ENCODE results near the gene ECPAS. TPM values are rescaled to one million over a fixed set of nuclear protein-coding genes. Genes with fewer than 3 reads are reported as not detected.

The ECPAS gene
- total and polyA plus RNA-seq, 2 donors, result 21.3 to 24.2 TPM

DNA sequence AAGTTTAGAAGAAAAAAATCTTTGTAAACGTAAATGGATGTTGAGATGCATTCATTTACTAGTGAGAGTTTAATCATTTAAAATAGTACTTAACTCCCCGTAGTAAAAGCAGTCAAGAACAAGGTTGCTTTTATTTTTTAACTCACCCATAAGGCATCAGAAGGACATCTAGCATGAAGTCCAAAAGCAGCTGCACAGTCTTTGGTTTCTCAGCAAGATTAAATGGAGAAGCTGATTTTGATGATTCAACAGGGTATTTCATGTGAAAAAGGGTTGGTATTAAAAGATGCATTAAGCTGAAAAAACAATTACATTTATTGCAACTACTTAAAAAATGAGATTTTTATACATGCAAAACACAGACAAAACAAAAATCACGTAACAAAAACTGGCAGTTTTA is 44.0 kb downstream of the ECPAS start:
- H3K27ac ChIP-seq (ENCODE audit: low read depth in 1 of 2, low read length in 1 of 2), result no peak overlapping the region
- peaks cover 6 to 23% of the 10 kb centered on the region in 2 donors for H3K36me3 ChIP-seq (ENCODE audit: control insufficient read depth in 2 of 2, insufficient read depth in 2 of 2, low read length in 1 of 2)
- no peaks in the 10 kb centered on the region for H3K9me3 ChIP-seq (ENCODE audit: control insufficient read depth in 2 of 2, insufficient read depth in 1 of 2, low read length in 1 of 2)
- no peak overlapping the region for H3K4me3 ChIP-seq (ENCODE audit: low read length in 2 of 2)
- no peaks in the 10 kb centered on the region for H3K4me1 ChIP-seq (ENCODE audit: control insufficient read depth in 2 of 2, insufficient read depth in 2 of 2, low read length in 2 of 2)
- 96% methylated on average over 3 of the region's 3 CpGs for WGBS
- no peak for DNase-seq (ENCODE audit: low read depth in 6 of 9, low spot score in 9 of 9)
- no peaks in the 10 kb centered on the region for H3K27me3 ChIP-seq (ENCODE audit: control insufficient read depth in 2 of 2, insufficient read depth in 1 of 2, low read length in 1 of 2)

GRCh38 chr9:111438541-111439235 is 45.5 kb downstream of the ECPAS start:
- H3K36me3 ChIP-seq (ENCODE audit: control insufficient read depth in 2 of 2, insufficient read depth in 2 of 2, low read length in 1 of 2), result peaks cover 6 to 23% of the 10 kb centered on the region in 2 donors
- H3K9me3 ChIP-seq (ENCODE audit: control insufficient read depth in 2 of 2, insufficient read depth in 1 of 2, low read length in 1 of 2), result no peaks in the 10 kb centered on the region
- H3K4me1 ChIP-seq (ENCODE audit: control insufficient read depth in 2 of 2, insufficient read depth in 2 of 2, low read length in 2 of 2), result no peaks in the 10 kb centered on the region
- H3K27me3 ChIP-seq (ENCODE audit: control insufficient read depth in 2 of 2, insufficient read depth in 1 of 2, low read length in 1 of 2), result no peaks in the 10 kb centered on the region
- no peak overlapping the region for H3K27ac ChIP-seq (ENCODE audit: low read depth in 1 of 2, low read length in 1 of 2)
- no peak for DNase-seq (ENCODE audit: low read depth in 6 of 9, low spot score in 9 of 9)
- no peak overlapping the region for H3K4me3 ChIP-seq (ENCODE audit: low read length in 2 of 2)
- WGBS, result 96% methylated on average over 6 of the region's 6 CpGs

GRCh38 chr9:111436571-111436970 is 47.6 kb downstream of the ECPAS start:
- 97% methylated on average over 1 of the region's 1 CpG for WGBS
- Histone ChIP-seq H3K4me3 (ENCODE audit: low read length in 2 of 2) (no peak overlapping the region), H3K27ac (ENCODE audit: low read depth in 1 of 2, low read length in 1 of 2) (no peak overlapping the region), H3K9me3 (ENCODE audit: control insufficient read depth in 2 of 2, insufficient read depth in 1 of 2, low read length in 1 of 2) (no peaks in the 10 kb centered on the region), H3K4me1 (ENCODE audit: control insufficient read depth in 2 of 2, insufficient read depth in 2 of 2, low read length in 2 of 2) (no peaks in the 10 kb centered on the region), H3K27me3 (ENCODE audit: control insufficient read depth in 2 of 2, insufficient read depth in 1 of 2, low read length in 1 of 2) (no peaks in the 10 kb centered on the region), H3K36me3 (ENCODE audit: control insufficient read depth in 2 of 2, insufficient read depth in 2 of 2, low read length in 1 of 2) (peaks cover 9 to 18% of the 10 kb centered on the region in 2 donors)
- no peak for DNase-seq (ENCODE audit: low read depth in 6 of 9, low spot score in 9 of 9)

DNA sequence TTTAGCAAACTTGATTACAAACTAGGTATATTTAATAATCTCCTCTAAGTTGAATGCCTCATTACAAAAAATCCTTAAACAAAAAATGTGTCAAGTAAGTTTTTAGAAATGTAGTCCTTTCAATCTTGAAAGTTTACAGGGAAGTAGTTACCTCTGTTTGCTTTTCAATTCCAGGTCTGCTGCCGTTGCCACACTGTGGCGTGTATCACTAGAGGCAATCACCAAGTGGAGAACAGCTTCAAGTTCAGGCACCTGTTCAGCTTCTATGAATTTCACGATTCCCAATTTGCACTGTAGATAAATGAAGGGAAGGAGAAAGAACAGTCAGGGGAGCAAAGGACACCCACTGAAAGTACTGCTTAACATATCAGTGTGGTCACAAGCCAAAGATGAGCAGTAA is 51.1 kb downstream of the ECPAS start:
- no peaks in the 10 kb centered on the region for H3K9me3 ChIP-seq (ENCODE audit: control insufficient read depth in 2 of 2, insufficient read depth in 1 of 2, low read length in 1 of 2)
- 99% methylated on average over 3 of the region's 3 CpGs for WGBS

GRCh38 chr9:111431684-111432083 is 52.5 kb downstream of the ECPAS start:
- Histone ChIP-seq H3K36me3 (ENCODE audit: control insufficient read depth in 2 of 2, insufficient read depth in 2 of 2, low read length in 1 of 2) (peaks cover 3 to 5% of the 10 kb centered on the region in 2 donors), H3K9me3 (ENCODE audit: control insufficient read depth in 2 of 2, insufficient read depth in 1 of 2, low read length in 1 of 2) (no peaks in the 10 kb centered on the region), H3K27me3 (ENCODE audit: control insufficient read depth in 2 of 2, insufficient read depth in 1 of 2, low read length in 1 of 2) (no peaks in the 10 kb centered on the region), H3K4me3 (ENCODE audit: low read length in 2 of 2) (no peak overlapping the region), H3K27ac (ENCODE audit: low read depth in 1 of 2, low read length in 1 of 2) (no peak overlapping the region), H3K4me1 (ENCODE audit: control insufficient read depth in 2 of 2, insufficient read depth in 2 of 2, low read length in 2 of 2) (no peaks in the 10 kb centered on the region)
- WGBS, result 95% methylated on average over 3 of the region's 3 CpGs
- DNase-seq (ENCODE audit: low read depth in 6 of 9, low spot score in 9 of 9), result no peak

More for the DNA sequence above, 51.1 kb downstream of the ECPAS start:
- DNase-seq (ENCODE audit: low read depth in 6 of 9, low spot score in 9 of 9), result no peak
- Histone ChIP-seq H3K4me3 (ENCODE audit: low read length in 2 of 2) (no peak overlapping the region), H3K27me3 (ENCODE audit: control insufficient read depth in 2 of 2, insufficient read depth in 1 of 2, low read length in 1 of 2) (no peaks in the 10 kb centered on the region), H3K27ac (ENCODE audit: low read depth in 1 of 2, low read length in 1 of 2) (no peak overlapping the region), H3K4me1 (ENCODE audit: control insufficient read depth in 2 of 2, insufficient read depth in 2 of 2, low read length in 2 of 2) (no peaks in the 10 kb centered on the region), H3K36me3 (ENCODE audit: control insufficient read depth in 2 of 2, insufficient read depth in 2 of 2, low read length in 1 of 2) (peaks cover 3 to 6% of the 10 kb centered on the region in 2 donors)

DNA sequence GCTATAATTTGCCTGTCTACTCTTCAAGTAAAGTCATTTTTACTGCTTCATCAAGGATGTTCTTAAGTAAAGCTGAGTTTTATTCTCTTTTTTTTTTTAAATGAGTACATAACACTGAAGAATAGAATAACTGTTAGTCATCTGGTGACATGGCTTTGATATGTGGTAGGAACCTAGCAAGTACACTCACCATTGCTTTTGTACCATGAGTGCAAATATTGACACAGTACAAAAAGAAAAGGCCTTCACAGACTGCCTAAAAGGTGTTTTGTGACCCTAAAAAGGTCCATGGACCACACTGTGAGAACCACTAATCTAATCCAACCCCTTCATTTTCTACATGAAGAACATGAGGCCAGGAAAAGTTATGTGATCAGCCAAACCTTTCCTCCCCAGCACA is 55.0 kb downstream of the ECPAS start:
- no peak for DNase-seq (ENCODE audit: low read depth in 6 of 9, low spot score in 9 of 9)
- H3K4me1 ChIP-seq (ENCODE audit: control insufficient read depth in 2 of 2, insufficient read depth in 2 of 2, low read length in 2 of 2), result no peaks in the 10 kb centered on the region

DNA sequence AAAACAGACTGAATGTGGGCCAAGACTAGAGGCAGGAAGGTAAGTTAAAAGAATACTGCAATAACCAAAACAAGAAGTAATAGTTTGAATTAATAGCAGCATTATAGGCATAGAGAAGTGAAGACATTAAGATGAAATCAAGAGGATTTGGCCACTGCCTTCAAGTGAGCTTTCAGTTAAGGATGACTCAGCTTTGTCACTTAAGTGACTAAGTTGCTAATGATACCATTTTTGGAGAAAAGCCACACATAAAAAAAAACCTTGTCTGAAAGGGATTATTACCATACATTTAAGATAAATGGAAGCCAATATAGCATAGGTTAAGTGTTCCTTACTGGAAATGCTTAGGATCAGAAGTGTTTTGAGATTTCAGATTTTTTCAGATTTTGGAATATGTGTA is 57.0 kb downstream of the ECPAS start:
- Histone ChIP-seq H3K27ac (ENCODE audit: low read depth in 1 of 2, low read length in 1 of 2) (no peak overlapping the region), H3K36me3 (ENCODE audit: control insufficient read depth in 2 of 2, insufficient read depth in 2 of 2, low read length in 1 of 2) (no peaks in the 10 kb centered on the region)

More for the DNA sequence above, 55.0 kb downstream of the ECPAS start:
- no peaks in the 10 kb centered on the region for H3K27me3 ChIP-seq (ENCODE audit: control insufficient read depth in 2 of 2, insufficient read depth in 1 of 2, low read length in 1 of 2)
- H3K36me3 ChIP-seq (ENCODE audit: control insufficient read depth in 2 of 2, insufficient read depth in 2 of 2, low read length in 1 of 2), result peaks cover 0 to 3% of the 10 kb centered on the region in 2 donors
- no peaks in the 10 kb centered on the region for H3K9me3 ChIP-seq (ENCODE audit: control insufficient read depth in 2 of 2, insufficient read depth in 1 of 2, low read length in 1 of 2)
- H3K4me3 ChIP-seq (ENCODE audit: low read length in 2 of 2), result no peak overlapping the region
- no peak overlapping the region for H3K27ac ChIP-seq (ENCODE audit: low read depth in 1 of 2, low read length in 1 of 2)

GRCh38 chr9:111423389-111423788 is 60.8 kb downstream of the ECPAS start:
- H3K9me3 ChIP-seq (ENCODE audit: control insufficient read depth in 2 of 2, insufficient read depth in 1 of 2, low read length in 1 of 2), result no peaks in the 10 kb centered on the region
- no peak overlapping the region for H3K4me3 ChIP-seq (ENCODE audit: low read length in 2 of 2)
- H3K27me3 ChIP-seq (ENCODE audit: control insufficient read depth in 2 of 2, insufficient read depth in 1 of 2, low read length in 1 of 2), result no peaks in the 10 kb centered on the region
- 98% methylated on average over 3 of the region's 3 CpGs for WGBS
- no peak overlapping the region for H3K27ac ChIP-seq (ENCODE audit: low read depth in 1 of 2, low read length in 1 of 2)
- peaks cover 2 to 3% of the 10 kb centered on the region in 2 donors for H3K36me3 ChIP-seq (ENCODE audit: control insufficient read depth in 2 of 2, insufficient read depth in 2 of 2, low read length in 1 of 2)
- no peaks in the 10 kb centered on the region for H3K4me1 ChIP-seq (ENCODE audit: control insufficient read depth in 2 of 2, insufficient read depth in 2 of 2, low read length in 2 of 2)
- DNase-seq (ENCODE audit: low read depth in 6 of 9, low spot score in 9 of 9), result no peak

More for the DNA sequence above, 57.0 kb downstream of the ECPAS start:
- Histone ChIP-seq H3K4me3 (ENCODE audit: low read length in 2 of 2) (no peak overlapping the region), H3K27me3 (ENCODE audit: control insufficient read depth in 2 of 2, insufficient read depth in 1 of 2, low read length in 1 of 2) (no peaks in the 10 kb centered on the region), H3K9me3 (ENCODE audit: control insufficient read depth in 2 of 2, insufficient read depth in 1 of 2, low read length in 1 of 2) (no peaks in the 10 kb centered on the region), H3K4me1 (ENCODE audit: control insufficient read depth in 2 of 2, insufficient read depth in 2 of 2, low read length in 2 of 2) (no peaks in the 10 kb centered on the region)
- no peak for DNase-seq (ENCODE audit: low read depth in 6 of 9, low spot score in 9 of 9)

GRCh38 chr9:111414406-111414805 is 69.8 kb downstream of the ECPAS start:
- WGBS, result 97% methylated on average over 11 of the region's 11 CpGs
- Histone ChIP-seq H3K27me3 (ENCODE audit: control insufficient read depth in 2 of 2, insufficient read depth in 1 of 2, low read length in 1 of 2) (no peaks in the 10 kb centered on the region), H3K9me3 (ENCODE audit: control insufficient read depth in 2 of 2, insufficient read depth in 1 of 2, low read length in 1 of 2) (no peaks in the 10 kb centered on the region), H3K4me1 (ENCODE audit: control insufficient read depth in 2 of 2, insufficient read depth in 2 of 2, low read length in 2 of 2) (no peaks in the 10 kb centered on the region), H3K4me3 (ENCODE audit: low read length in 2 of 2) (no peak overlapping the region), H3K36me3 (ENCODE audit: control insufficient read depth in 2 of 2, insufficient read depth in 2 of 2, low read length in 1 of 2) (peaks cover 14 to 18% of the 10 kb centered on the region in 2 donors), H3K27ac (ENCODE audit: low read depth in 1 of 2, low read length in 1 of 2) (no peak overlapping the region)
- DNase-seq (ENCODE audit: low read depth in 6 of 9, low spot score in 9 of 9), result no peak

Measured in thymus (tissue), 11 donors.